ENCODE measurements around the gene PACSIN3.

PACSIN3 gene

GRCh38 chr11:47139878-47140277, 46.4 kb downstream of the PACSIN3 start:
- TF ChIP-seq, protein P1, sequence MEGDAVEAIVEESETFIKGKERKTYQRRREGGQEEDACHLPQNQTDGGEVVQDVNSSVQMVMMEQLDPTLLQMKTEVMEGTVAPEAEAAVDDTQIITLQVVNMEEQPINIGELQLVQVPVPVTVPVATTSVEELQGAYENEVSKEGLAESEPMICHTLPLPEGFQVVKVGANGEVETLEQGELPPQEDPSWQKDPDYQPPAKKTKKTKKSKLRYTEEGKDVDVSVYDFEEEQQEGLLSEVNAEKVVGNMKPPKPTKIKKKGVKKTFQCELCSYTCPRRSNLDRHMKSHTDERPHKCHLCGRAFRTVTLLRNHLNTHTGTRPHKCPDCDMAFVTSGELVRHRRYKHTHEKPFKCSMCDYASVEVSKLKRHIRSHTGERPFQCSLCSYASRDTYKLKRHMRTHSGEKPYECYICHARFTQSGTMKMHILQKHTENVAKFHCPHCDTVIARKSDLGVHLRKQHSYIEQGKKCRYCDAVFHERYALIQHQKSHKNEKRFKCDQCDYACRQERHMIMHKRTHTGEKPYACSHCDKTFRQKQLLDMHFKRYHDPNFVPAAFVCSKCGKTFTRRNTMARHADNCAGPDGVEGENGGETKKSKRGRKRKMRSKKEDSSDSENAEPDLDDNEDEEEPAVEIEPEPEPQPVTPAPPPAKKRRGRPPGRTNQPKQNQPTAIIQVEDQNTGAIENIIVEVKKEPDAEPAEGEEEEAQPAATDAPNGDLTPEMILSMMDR (IDR thresholded peaks at IDR 0.05; ENCODE audit: control extremely low read depth, extremely low read depth, low read depth, missing control alignments), result no peak
- POLR2A ChIA-PET, result interaction anchor here (0.6 kb wide), 1 partner anchor 122 kb away, joined by 5 read pairs; no protein-coding TSS in a partner anchor
- DNase-seq (ENCODE audit: extremely low spot score), result no peak
- CTCF ChIA-PET, result interaction anchor here (3.1 kb wide), 1 partner anchor 13 kb away, joined by 15 read pairs; no protein-coding TSS in a partner anchor

DNA sequence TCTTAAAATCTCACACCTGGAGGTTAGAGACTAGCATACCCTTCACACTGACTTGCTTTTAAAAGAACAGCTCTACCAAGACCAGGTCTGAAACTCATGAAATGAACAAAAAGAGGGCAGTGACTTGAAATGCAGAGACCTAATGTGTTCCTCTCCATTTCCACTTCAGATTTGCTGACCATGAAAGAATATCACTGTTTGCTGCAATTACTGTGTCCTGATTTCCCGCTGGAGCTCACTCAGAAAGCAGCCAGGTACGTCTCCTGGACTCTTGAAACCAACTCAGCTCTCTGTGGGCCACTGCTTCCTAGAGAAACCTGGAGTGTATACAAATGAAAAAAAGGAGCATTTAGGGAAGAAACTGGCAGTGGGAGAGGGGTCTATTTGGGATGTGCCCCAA, 48.8 kb downstream of the PACSIN3 start:
- ChIA-PET CTCF (no interaction called here), POLR2A (no interaction called here)
- no peak for DNase-seq (ENCODE audit: extremely low spot score)
- TF ChIP-seq, protein P1 (IDR thresholded peaks at IDR 0.05; ENCODE audit: control extremely low read depth, extremely low read depth, low read depth, missing control alignments), result no peak

DNA sequence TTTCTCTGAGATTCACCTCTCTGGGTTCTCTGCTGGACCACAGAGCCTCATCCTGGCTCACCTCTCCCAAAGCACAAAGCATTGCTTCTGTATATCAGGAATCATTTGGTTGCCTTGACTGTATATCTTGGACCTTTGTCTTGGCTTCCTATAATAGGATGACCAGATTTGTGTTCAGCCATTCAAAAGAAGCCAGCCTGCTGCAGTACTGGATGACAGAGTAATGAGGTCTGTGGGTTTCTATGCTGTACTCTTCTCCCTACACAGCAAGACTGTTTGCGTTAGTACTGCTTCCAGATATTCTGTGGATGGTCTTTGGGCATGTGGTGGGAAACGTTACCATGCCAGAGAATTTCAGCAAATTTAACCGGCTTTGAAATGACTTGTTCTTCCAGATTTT, 49.3 kb downstream of the PACSIN3 start:
- POLR2A ChIA-PET, result no interaction called here
- CTCF ChIA-PET, result no interaction called here
- DNase-seq (ENCODE audit: extremely low spot score), result no peak
- TF ChIP-seq, protein P1 (IDR thresholded peaks at IDR 0.05; ENCODE audit: control extremely low read depth, extremely low read depth, low read depth, missing control alignments), result no peak

DNA sequence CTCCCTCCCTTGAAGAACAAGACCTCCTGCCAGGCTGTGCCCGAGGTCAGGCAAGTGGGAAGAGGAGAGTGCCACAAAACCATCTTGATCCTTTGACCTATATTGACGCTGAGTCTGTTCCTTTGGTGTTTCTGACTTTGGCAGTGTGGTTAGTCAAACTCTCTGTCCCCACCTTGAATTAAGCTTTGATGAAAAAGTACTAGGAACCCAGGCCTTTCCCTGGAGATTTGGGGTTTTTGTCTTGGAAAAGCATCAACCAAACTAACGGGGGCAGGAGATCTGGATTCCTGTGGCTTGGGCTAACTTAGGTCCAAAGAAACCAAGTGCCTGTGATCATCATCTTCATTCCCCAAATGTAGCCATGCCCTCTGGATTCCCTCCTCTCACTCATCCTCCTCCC, 49.9 kb downstream of the PACSIN3 start:
- POLR2A ChIA-PET, result no interaction called here
- TF ChIP-seq, protein P1 (IDR thresholded peaks at IDR 0.05; ENCODE audit: control extremely low read depth, extremely low read depth, low read depth, missing control alignments), result no peak
- CTCF ChIA-PET, result interaction anchor here (1.4 kb wide), 1 partner anchor 17 kb away, joined by 6 read pairs; no protein-coding TSS in a partner anchor
- no peak for DNase-seq (ENCODE audit: extremely low spot score)

DNA sequence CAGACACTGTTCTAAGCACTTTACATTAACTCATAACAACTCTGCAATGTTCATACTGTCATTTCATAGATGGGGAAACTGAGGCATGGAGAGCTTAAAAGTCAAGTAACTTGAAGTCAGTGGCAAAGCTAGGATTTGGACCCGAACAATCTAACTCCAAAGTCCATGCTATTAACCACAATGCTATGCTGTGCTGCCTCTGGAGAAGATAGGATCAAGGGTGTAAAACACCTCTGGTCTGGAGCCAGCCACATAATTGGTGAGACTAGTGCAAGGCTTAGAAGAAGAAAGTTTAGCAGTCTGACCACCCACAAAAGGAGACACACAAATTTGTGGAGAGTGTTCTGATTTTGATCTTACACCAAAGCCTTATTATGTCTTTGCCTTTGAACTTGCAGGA, 53.3 kb downstream of the PACSIN3 start:
- POLR2A ChIA-PET, result interaction anchor here (0.5 kb wide), 1 partner anchor 372 kb away, joined by 3 read pairs; no protein-coding TSS in a partner anchor
- TF ChIP-seq, protein P1 (IDR thresholded peaks at IDR 0.05; ENCODE audit: control extremely low read depth, extremely low read depth, low read depth, missing control alignments), result no peak
- DNase-seq (ENCODE audit: extremely low spot score), result no peak
- CTCF ChIA-PET, result interaction anchor here (1.2 to 7.2 kb wide), 3 partner anchors 10 to 213 kb away, joined by 4 to 43 read pairs (median 6); no protein-coding TSS in a partner anchor

DNA sequence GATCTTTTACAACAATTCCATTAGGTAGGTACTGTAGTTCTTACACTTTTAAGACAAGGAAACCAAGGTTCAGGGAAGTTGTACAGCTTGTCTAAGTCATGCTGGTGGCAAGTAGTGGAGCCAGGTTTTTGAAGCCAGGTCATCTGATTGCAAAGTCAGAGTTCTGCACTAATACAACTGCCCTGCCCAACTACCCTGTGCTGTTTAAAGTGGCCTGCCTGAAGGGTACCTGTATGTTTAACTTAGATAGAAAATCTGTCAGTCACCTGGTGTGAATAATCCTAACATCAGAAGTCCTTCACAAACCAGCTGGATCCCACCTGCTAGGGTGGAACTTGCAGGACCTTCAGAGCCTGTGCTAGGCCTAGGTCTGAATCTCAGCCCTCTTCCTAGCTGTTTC, 53.7 kb downstream of the PACSIN3 start:
- ChIA-PET CTCF (interaction anchor here (0.6 to 7.2 kb wide), 3 partner anchors 11 to 213 kb away, joined by 3 to 43 read pairs (median 6); no protein-coding TSS in a partner anchor), POLR2A (no interaction called here)
- no peak for DNase-seq (ENCODE audit: extremely low spot score)
- TF ChIP-seq, protein P1 (IDR thresholded peaks at IDR 0.05; ENCODE audit: control extremely low read depth, extremely low read depth, low read depth, missing control alignments), result no peak

Measured in GM10248 (cell line).